Activated T-helper 2 cell treated with anti-CD3 and anti-CD28 coated beads, Interferon-gamma antibody, Interleukin-2, Interleukin-4, amounts not matched to agents 10 μg/mL and 5 μg/mL and 100 μg/mL, durations not matched to agents 14 hours and 24 hours and 36 hours (primary cell): ENCODE measurements around the gene UBR2. TPM values are rescaled to one million over a fixed set of nuclear protein-coding genes. Genes with fewer than 3 reads are reported as not detected.
"Not testable (repeated sequence)": the region's sequence is repeated elsewhere in the genome, so short reads cannot be mapped to it uniquely, and the experiment has no call there.

Experiments
- DNase-seq: peaks from one replicate; pipeline ENCODE4 v3.0.0; 2021; ENCODE audit warnings: low spot score
- H3K27ac Mint-ChIP-seq: one replicate; pipeline ENCODE4 v1.8.0; 2021; ENCODE audit warnings: mixed read lengths
- H3K27me3 Mint-ChIP-seq: one replicate; pipeline ENCODE4 v1.8.0; 2021; ENCODE audit warnings: low read depth, mixed read lengths
- H3K36me3 Mint-ChIP-seq: one replicate; pipeline ENCODE4 v1.8.0; 2021; ENCODE audit warnings: low read depth, mixed read lengths
- H3K4me1 Mint-ChIP-seq: one replicate; pipeline ENCODE4 v1.8.0; 2021; ENCODE audit warnings: low read depth, mixed read lengths
- H3K4me3 Mint-ChIP-seq: one replicate; pipeline ENCODE4 v1.8.0; 2021; ENCODE audit warnings: low read depth, mild to moderate bottlenecking, moderate library complexity, mixed read lengths
- H3K9me3 Mint-ChIP-seq: one replicate; pipeline ENCODE4 v1.8.0; 2021; ENCODE audit warnings: mixed read lengths
- intact Hi-C: fragments of 100-400 bp; cut with micrococcal nuclease; formaldehyde crosslinking; loops from one replicate; pipeline ENCODE4 v1.15.1; 2023
- total RNA-seq: library from RNA; stranded (reverse); gene quantifications from 2 replicates; pipeline ENCODE4 v1.2.3, GENCODE V29; 2022

The UBR2 gene
- total RNA-seq, 1 donor from 2014 or later, result 28.6 TPM

GRCh38 chr6:42727627-42728026 is 163.8 kb downstream of the UBR2 start:
- no peaks in the 10 kb centered on the region for H3K36me3 Mint-ChIP-seq
- H3K4me3 Mint-ChIP-seq, result peak overlapping the region; percentile 39
- peaks cover 19% of the 10 kb centered on the region for H3K4me1 Mint-ChIP-seq
- intact Hi-C loops, result loop anchor here (2.0 kb wide), 1 partner anchor 171 kb away; no protein-coding TSS in a partner anchor
- H3K9me3 Mint-ChIP-seq, result no peaks in the 10 kb centered on the region
- H3K27ac Mint-ChIP-seq, result peak overlapping the region; percentile 63
- no peak for DNase-seq
- no peaks in the 10 kb centered on the region for H3K27me3 Mint-ChIP-seq

- Mint-ChIP-seq H3K4me1 (peaks cover 19% of the 10 kb centered on the region), H3K9me3 (no peaks in the 10 kb centered on the region), H3K27ac (no peak overlapping the region), H3K27me3 (no peaks in the 10 kb centered on the region), H3K36me3 (no peaks in the 10 kb centered on the region), H3K4me3 (no peak overlapping the region)
- intact Hi-C loops, result no loop called here
- no peak for DNase-seq
Measured at GRCh38 chr6:42729731-42730130, 165.9 kb downstream of the UBR2 start.

GRCh38 chr6:42733867-42734481 is 170.1 kb downstream of the UBR2 start:
- H3K9me3 Mint-ChIP-seq, H3K4me1 Mint-ChIP-seq, H3K27ac Mint-ChIP-seq, DNase-seq, intact Hi-C loops, H3K4me3 Mint-ChIP-seq, H3K36me3 Mint-ChIP-seq, H3K27me3 Mint-ChIP-seq: not testable (repeated sequence)

DNA sequence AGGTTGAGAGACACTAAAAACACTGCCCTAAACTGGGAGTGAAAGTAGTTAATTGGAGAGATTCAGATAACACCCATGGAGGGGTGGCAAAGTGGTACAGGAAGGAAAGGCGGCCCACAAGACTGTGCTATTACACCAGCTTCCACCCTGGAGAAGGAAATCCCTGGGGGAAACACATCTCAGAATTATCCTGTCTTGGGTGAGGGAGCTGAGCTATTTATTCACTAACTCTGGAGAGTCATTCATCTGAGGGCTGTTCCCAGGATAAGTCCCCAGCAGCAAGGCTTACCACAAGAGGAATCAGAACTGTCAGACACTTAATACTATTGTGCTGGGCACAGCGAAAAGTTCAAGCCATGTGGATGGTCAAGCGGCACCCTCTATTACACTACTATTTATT is 172.1 kb downstream of the UBR2 start:
- intact Hi-C loops, result no loop called here
- H3K36me3 Mint-ChIP-seq, result no peaks in the 10 kb centered on the region
- H3K4me3 Mint-ChIP-seq, result no peak overlapping the region
- DNase-seq, result no peak
- H3K27ac Mint-ChIP-seq, result no peak overlapping the region
- no peaks in the 10 kb centered on the region for H3K4me1 Mint-ChIP-seq
- H3K27me3 Mint-ChIP-seq, result peaks cover 10% of the 10 kb centered on the region
- no peaks in the 10 kb centered on the region for H3K9me3 Mint-ChIP-seq

DNA sequence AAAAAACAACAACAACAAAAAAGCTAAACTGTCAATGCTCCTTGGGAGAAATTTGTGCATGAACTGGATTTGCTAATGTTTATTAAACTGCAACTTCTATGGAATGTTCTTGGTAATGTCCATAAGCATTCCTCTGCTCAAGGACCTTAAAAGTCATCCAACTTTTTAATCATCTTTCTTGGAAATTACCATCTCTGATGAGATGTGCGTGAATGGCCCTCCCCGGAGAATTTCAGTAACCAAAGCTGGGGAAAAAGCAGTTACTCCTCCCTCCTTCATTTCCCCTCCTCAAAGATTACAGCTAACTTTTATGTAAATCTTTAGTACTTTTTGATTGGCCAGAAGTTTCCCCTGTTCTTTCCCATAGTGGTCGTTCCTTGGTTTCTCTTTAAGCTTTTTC is 176.9 kb downstream of the UBR2 start:
- peaks cover 14% of the 10 kb centered on the region for H3K36me3 Mint-ChIP-seq
- intact Hi-C loops, result loop anchor here (10.0 kb wide), 1 partner anchor 176 kb away; the partner anchor contains the start of gene UBR2
- no peak overlapping the region for H3K4me3 Mint-ChIP-seq
- H3K9me3 Mint-ChIP-seq, result no peaks in the 10 kb centered on the region
- DNase-seq, result no peak
- no peak overlapping the region for H3K27ac Mint-ChIP-seq
- H3K27me3 Mint-ChIP-seq, result peaks cover 10% of the 10 kb centered on the region
- peaks cover 10% of the 10 kb centered on the region for H3K4me1 Mint-ChIP-seq

- no peak overlapping the region for H3K27ac Mint-ChIP-seq
- no peak overlapping the region for H3K4me3 Mint-ChIP-seq
- peaks cover 7% of the 10 kb centered on the region for H3K27me3 Mint-ChIP-seq
- no peaks in the 10 kb centered on the region for H3K9me3 Mint-ChIP-seq
- H3K36me3 Mint-ChIP-seq, result peaks cover 17% of the 10 kb centered on the region
- intact Hi-C loops, result loop anchor here (10.0 kb wide), 1 partner anchor 178 kb away; the partner anchor contains the start of gene UBR2
- no peak for DNase-seq
- H3K4me1 Mint-ChIP-seq, result peaks cover 10% of the 10 kb centered on the region
Measured at GRCh38 chr6:42742116-42742894, 178.5 kb downstream of the UBR2 start.

Other genes starting within 250 kb of the UBR2 start
- gene TRERF1, start 112.1 kb upstream of the UBR2 start, total RNA-seq, result 19.6 TPM in 2 replicates
- not detected in 2 replicates for gene PRPH2, start 158.6 kb downstream of the UBR2 start, total RNA-seq
- 17.7 and 19.5 TPM in 2 replicates for gene TBCC, start 182.1 kb downstream of the UBR2 start, total RNA-seq
- gene BICRAL, start 218.0 kb downstream of the UBR2 start, total RNA-seq, result 14.2 and 14.4 TPM in 2 replicates